Measurements from ENCODE around the gene AZI2.

AZI2 gene

DNA sequence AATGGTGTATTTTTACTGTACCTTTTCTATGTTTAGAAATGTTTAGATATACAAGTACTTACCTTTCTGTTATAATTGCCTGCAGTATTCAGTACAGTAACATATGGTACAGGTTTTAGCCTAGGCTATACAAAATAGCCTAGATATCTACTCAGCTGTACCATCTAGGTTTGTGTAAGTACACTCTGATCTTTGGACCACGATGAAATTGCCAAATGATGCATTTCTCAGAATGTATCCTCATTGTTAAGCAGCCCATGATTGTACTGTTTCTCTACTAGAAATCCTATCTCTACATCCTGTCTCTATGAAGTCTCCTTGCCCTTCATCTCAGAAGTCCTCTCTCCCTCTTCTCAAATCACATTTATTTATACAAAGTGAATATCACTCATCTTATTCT is 32.9 kb downstream of the AZI2 start:
- no peak for DNase-seq (ENCODE audit: low read depth)
- no peak overlapping the region for H3K4me3 ChIP-seq (ENCODE audit: low read depth, low read length)
- TF ChIP-seq, protein P1, sequence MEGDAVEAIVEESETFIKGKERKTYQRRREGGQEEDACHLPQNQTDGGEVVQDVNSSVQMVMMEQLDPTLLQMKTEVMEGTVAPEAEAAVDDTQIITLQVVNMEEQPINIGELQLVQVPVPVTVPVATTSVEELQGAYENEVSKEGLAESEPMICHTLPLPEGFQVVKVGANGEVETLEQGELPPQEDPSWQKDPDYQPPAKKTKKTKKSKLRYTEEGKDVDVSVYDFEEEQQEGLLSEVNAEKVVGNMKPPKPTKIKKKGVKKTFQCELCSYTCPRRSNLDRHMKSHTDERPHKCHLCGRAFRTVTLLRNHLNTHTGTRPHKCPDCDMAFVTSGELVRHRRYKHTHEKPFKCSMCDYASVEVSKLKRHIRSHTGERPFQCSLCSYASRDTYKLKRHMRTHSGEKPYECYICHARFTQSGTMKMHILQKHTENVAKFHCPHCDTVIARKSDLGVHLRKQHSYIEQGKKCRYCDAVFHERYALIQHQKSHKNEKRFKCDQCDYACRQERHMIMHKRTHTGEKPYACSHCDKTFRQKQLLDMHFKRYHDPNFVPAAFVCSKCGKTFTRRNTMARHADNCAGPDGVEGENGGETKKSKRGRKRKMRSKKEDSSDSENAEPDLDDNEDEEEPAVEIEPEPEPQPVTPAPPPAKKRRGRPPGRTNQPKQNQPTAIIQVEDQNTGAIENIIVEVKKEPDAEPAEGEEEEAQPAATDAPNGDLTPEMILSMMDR (conservative IDR thresholded peaks at IDR 0.05; ENCODE audit: low read depth, low read length), result no peak

DNA sequence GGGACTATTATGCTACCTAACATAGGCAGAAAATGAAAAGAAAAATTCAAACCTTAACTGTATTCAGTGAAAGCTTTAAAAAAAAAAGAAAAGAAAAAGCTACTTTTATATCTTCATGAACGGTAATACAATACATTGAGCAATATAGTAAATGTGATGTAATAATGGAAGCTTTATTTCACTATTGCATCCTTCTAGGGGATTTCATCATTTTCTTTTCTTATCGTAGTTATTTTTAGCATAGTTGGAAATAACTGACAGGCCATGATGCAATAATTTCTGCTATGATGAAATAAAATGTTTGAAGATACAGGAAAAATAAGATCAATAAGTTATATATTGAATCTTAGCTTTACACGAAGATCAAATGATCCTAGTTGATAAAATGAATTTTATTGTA is 40.4 kb downstream of the AZI2 start:
- peak; percentile 30 for DNase-seq (ENCODE audit: low read depth)
- no peak overlapping the region for H3K4me3 ChIP-seq (ENCODE audit: low read depth, low read length)
- TF ChIP-seq, protein P1 (conservative IDR thresholded peaks at IDR 0.05; ENCODE audit: low read depth, low read length), result no peak

DNA sequence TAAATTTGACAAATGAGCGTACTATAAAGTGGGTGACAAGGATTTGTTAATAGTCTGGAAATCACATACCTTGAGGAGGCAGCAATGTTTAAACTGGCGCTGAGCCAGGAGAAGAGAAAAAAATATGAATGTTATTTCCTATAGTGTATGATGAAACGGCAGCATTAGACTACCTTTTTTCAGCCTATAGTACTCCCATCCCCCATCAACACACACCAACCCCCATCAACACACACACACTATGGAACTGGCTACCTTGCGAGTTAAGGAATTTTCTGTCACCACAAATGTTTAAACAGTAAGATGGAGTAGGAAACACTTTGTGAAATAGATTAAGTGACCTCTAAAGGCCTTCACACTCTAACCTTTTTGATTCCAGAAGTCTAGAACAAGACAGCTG is 46.9 kb downstream of the AZI2 start:
- TF ChIP-seq, protein P1 (conservative IDR thresholded peaks at IDR 0.05; ENCODE audit: low read depth, low read length), result no peak
- no peak overlapping the region for H3K4me3 ChIP-seq (ENCODE audit: low read depth, low read length)
- DNase-seq (ENCODE audit: low read depth), result peak; percentile 52

DNA sequence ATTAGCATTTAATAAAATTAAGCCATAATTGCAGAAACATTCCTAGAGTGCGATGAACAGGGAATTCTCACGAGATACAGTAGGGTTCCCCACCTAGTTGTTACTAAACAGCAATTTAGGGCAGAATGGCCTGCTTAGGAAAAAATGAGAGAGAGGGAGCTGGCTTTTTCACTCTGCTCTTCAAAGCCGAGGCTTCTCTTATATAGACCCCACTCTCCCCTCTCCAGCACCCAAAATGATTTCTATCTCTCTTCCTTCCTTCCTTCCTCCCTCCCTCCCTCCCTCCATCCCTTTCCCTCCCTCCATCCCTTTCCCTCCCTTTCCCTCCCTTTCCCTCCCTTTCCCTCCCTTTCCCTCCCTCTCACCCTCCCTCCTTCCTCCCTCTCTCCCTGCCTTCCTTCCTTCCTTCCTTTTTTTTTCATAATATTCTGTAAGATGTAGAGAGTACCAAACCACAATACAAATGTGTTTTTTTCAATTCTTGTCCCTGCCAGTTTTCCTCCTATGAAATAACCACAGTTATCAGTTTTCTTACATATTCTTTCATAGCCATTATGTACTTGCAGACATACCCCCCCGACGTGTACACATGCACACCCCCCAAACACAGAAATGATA is 48.2 kb downstream of the AZI2 start:
- no peak overlapping the region for H3K4me3 ChIP-seq (ENCODE audit: low read depth, low read length)

DNA sequence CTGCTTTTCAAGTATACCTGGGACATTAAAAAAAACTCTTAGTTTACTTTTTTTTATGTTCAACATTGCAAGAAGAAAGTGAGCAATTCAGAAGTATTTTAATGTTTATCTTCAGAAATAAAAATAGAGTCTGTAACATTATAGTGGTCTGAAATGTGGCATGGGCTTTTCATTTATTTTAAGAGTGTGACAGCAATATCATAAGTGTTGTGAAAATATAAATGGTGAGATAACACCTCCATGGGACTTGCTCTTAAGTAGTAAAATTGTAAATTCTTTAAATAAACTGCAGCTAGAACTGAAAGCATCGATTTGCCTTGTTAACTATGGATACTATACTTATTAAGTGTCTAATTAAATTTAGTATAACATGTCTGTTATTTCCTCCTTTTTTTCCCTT is 48.9 kb downstream of the AZI2 start:
- no peak for DNase-seq (ENCODE audit: low read depth)
- no peak overlapping the region for H3K4me3 ChIP-seq (ENCODE audit: low read depth, low read length)
- TF ChIP-seq, protein P1 (conservative IDR thresholded peaks at IDR 0.05; ENCODE audit: low read depth, low read length), result no peak

More for the DNA sequence above, 48.2 kb downstream of the AZI2 start:
- TF ChIP-seq, protein P1 (conservative IDR thresholded peaks at IDR 0.05; ENCODE audit: low read depth, low read length), result no peak
- no peak for DNase-seq (ENCODE audit: low read depth)

DNA sequence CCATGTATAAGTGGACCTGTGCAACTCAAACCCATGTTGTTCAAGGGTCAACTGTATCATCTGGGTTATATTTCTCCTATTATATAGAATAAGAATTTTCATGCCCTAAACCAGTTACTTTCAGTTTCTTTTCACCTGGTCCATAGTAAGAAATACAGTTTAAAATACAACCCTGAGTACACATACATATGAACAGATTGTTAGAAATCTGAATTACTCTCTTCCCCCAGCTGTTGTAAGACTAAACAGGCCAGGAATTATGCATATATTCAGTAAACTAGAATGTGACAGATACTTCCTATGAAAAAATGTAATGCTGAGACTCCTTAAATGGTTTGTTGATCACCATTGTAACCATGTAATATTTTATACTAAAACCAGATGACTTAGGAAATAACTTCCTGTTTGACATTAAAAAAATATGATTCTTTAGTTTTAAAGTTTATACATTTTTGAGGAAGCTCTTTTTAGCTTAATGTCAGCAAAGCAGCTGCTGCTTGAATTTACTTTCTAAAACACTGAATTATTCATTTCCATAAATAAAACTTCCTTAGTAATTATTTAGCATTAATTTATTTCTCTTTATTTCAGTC is 52.6 kb downstream of the AZI2 start:
- peak; percentile 23 for DNase-seq (ENCODE audit: low read depth)
- no peak overlapping the region for H3K4me3 ChIP-seq (ENCODE audit: low read depth, low read length)
- TF ChIP-seq, protein P1 (conservative IDR thresholded peaks at IDR 0.05; ENCODE audit: low read depth, low read length), result no peak

Data from choroid plexus epithelial cell (primary cell).